Activated CD8-positive, alpha-beta T cell treated with anti-CD3 and anti-CD28 coated beads for 36 hours (primary cell): Measurements from ENCODE around the gene ZBTB45. TPM values are rescaled to one million over a fixed set of nuclear protein-coding genes. Genes with fewer than 3 reads are reported as not detected.

ENCODE experiments used
- ATAC-seq: fragments of 200-7000 bp; cut with Tn5 transposase; one replicate; pipeline ENCODE4 v1.10.0; 2021; ENCODE audit warnings: mild to moderate bottlenecking, moderate library complexity
- CTCF ChIA-PET: fragments of 350-600 bp; sonication (Branson Sonifier 250); formaldehyde crosslinking; loops from one replicate; lab custom pipeline; 2021; ENCODE audit warnings: antibody characterized with exemption; lab: Charles Lee
- POLR2A ChIA-PET: fragments of 350-600 bp; sonication (Branson Sonifier 250); formaldehyde crosslinking; loops from one replicate; lab custom pipeline; 2021; ENCODE audit warnings: antibody characterized with exemption; lab: Charles Lee
- DNase-seq: peaks from one replicate; pipeline ENCODE4 v3.0.0-alpha.2; 2020
- H3K27ac Mint-ChIP-seq: one replicate; pipeline ENCODE4 v1.8.0; 2021; ENCODE audit warnings: mild to moderate bottlenecking, mixed read lengths
- H3K27me3 Mint-ChIP-seq: one replicate; pipeline ENCODE4 v1.8.0; 2021; ENCODE audit warnings: mixed read lengths
- H3K36me3 Mint-ChIP-seq: one replicate; pipeline ENCODE4 v1.8.0; 2021; ENCODE audit warnings: low read depth, mixed read lengths
- H3K4me1 Mint-ChIP-seq: one replicate; pipeline ENCODE4 v1.8.0; 2021; ENCODE audit warnings: low read depth, mixed read lengths
- H3K4me3 Mint-ChIP-seq: one replicate; pipeline ENCODE4 v1.8.0; 2021; ENCODE audit warnings: mild to moderate bottlenecking, moderate library complexity, mixed read lengths
- H3K9me3 Mint-ChIP-seq: one replicate; pipeline ENCODE4 v1.8.0; 2021; ENCODE audit warnings: mixed read lengths
- intact Hi-C: fragments of 100-400 bp; cut with micrococcal nuclease; formaldehyde crosslinking; loops from one replicate; pipeline ENCODE4 v1.10.0; 2022
- total RNA-seq, 2 experiments: library from RNA; stranded (reverse); gene quantifications; one replicate each; pipeline ENCODE4 v1.2.3, GENCODE V29; 2021
- TF ChIP-seq, protein P1 (sequence below): fragments of 200-600 bp; IDR thresholded peaks from one replicate; pipeline ENCODE4 v1.8.0; 2022; ENCODE audit warnings: antibody characterized with exemption, mild to moderate bottlenecking

ZBTB45 gene
- total RNA-seq, 2 experiments from 2014 or later, result 7.4 to 7.9 TPM

DNA sequence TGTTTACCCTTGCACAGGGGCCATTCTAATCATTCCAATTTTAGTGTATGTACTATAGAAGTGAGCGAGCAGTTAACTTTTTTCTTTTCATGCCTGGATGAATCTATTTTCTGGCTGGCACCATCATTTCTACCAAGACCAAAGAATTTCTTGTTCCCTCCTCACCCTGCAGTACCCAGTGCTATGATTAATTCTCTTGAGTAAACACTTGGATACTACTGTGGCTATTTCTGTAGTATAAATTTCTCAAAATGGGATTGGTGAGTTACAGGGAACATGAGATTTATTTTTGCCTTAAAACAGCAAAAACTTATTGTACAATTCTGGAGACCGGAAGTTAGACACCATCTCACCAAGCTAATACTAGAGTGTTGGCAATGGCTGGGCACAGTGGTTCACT, 35.8 kb downstream of the ZBTB45 start:
- Mint-ChIP-seq H3K4me1 (no peaks in the 10 kb centered on the region), H3K27ac (no peak overlapping the region), H3K4me3 (no peak overlapping the region), H3K9me3 (no peaks in the 10 kb centered on the region), H3K36me3 (peaks cover 6% of the 10 kb centered on the region), H3K27me3 (no peaks in the 10 kb centered on the region)
- ChIA-PET CTCF (no interaction called here), POLR2A (no interaction called here)
- TF ChIP-seq, protein P1, sequence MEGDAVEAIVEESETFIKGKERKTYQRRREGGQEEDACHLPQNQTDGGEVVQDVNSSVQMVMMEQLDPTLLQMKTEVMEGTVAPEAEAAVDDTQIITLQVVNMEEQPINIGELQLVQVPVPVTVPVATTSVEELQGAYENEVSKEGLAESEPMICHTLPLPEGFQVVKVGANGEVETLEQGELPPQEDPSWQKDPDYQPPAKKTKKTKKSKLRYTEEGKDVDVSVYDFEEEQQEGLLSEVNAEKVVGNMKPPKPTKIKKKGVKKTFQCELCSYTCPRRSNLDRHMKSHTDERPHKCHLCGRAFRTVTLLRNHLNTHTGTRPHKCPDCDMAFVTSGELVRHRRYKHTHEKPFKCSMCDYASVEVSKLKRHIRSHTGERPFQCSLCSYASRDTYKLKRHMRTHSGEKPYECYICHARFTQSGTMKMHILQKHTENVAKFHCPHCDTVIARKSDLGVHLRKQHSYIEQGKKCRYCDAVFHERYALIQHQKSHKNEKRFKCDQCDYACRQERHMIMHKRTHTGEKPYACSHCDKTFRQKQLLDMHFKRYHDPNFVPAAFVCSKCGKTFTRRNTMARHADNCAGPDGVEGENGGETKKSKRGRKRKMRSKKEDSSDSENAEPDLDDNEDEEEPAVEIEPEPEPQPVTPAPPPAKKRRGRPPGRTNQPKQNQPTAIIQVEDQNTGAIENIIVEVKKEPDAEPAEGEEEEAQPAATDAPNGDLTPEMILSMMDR, result no peak
- intact Hi-C loops, result no loop called here
- ATAC-seq (no peak), DNase-seq (no peak)

DNA sequence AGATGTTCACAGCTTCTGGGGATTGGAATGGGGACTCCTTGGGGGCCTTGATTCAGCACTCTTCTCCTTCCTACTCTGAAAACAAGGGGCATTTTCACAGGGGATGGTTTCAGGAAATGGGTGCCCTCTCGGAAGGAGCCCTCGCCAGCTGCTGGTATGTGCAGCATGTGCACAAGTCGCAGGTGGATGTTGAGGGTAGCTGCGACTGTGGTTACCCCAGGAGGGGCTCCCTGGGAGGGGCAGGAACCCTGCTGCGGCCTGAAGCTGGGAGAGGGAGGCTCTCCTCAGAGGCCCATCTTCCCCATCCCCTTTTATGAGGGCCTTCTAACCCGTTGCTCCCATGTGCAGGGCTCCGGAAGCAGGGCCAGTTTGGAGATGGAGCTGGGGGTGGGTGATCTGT, 37.2 kb downstream of the ZBTB45 start:
- Mint-ChIP-seq H3K36me3 (peaks cover 6% of the 10 kb centered on the region), H3K27me3 (no peaks in the 10 kb centered on the region), H3K27ac (no peak overlapping the region), H3K9me3 (no peaks in the 10 kb centered on the region), H3K4me1 (peaks cover 3% of the 10 kb centered on the region), H3K4me3 (no peak overlapping the region)
- DNase-seq (no peak), ATAC-seq (no peak)
- TF ChIP-seq, protein P1, result no peak
- intact Hi-C loops, result no loop called here
- POLR2A ChIA-PET, result no interaction called here
- CTCF ChIA-PET, result no interaction called here

DNA sequence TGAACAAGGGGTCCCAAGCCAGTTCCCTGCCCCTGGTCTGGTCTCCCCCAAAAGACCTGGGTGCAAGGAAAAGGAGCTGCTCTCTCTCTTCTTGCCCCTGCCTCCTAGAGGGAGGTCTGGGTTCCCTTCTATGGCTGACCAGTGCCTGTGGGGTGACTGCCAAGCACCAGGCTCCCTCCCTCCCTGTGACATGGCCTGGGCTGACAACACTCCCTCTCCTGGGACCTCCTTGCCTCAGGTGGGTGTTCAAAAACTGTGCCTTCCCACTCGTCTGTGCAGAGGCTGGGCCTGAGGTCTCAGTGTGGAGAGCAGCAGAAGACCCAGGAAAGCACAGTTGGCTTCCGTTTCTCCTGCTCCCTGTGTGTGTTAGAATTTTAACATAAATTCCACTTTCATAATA, 38.8 kb downstream of the ZBTB45 start:
- DNase-seq (no peak), ATAC-seq (no peak)
- no peak overlapping the region for H3K27ac Mint-ChIP-seq
- CTCF ChIA-PET, result interaction anchor here (1.4 kb wide), 1 partner anchor 33 kb away, joined by 4 read pairs; no protein-coding TSS in a partner anchor
- no peak overlapping the region for H3K4me3 Mint-ChIP-seq
- peaks cover 6% of the 10 kb centered on the region for H3K36me3 Mint-ChIP-seq
- POLR2A ChIA-PET, result interaction anchor here (0.7 kb wide), 1 partner anchor 179 kb away, joined by 3 read pairs; no protein-coding TSS in a partner anchor
- intact Hi-C loops, result no loop called here
- no peaks in the 10 kb centered on the region for H3K9me3 Mint-ChIP-seq
- H3K4me1 Mint-ChIP-seq, result peaks cover 11% of the 10 kb centered on the region
- no peaks in the 10 kb centered on the region for H3K27me3 Mint-ChIP-seq
- TF ChIP-seq, protein P1, result no peak

DNA sequence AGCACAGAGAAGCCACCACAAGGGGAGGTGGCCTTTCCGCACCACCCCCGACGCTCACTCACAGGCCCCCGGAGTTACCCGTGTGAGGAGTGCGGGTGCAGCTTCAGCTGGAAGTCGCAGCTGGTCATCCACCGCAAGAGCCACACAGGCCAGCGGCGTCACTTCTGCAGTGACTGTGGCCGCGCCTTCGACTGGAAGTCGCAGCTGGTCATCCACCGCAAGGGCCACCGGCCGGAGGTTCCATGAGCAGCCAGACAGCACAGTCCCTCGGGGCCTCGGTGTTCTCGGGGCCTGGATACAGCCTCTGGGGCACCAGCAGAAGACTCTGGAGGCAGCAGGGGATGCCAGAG, 39.2 kb downstream of the ZBTB45 start:
- no peak for DNase-seq
- CTCF ChIA-PET, result interaction anchor here (1.4 kb wide), 1 partner anchor 34 kb away, joined by 4 read pairs; no protein-coding TSS in a partner anchor
- no peaks in the 10 kb centered on the region for H3K9me3 Mint-ChIP-seq
- H3K27ac Mint-ChIP-seq, result no peak overlapping the region
- POLR2A ChIA-PET, result no interaction called here
- intact Hi-C loops, result no loop called here
- ATAC-seq, result no peak
- peaks cover 6% of the 10 kb centered on the region for H3K36me3 Mint-ChIP-seq
- no peak overlapping the region for H3K4me3 Mint-ChIP-seq
- peaks cover 12% of the 10 kb centered on the region for H3K4me1 Mint-ChIP-seq
- TF ChIP-seq, protein P1, result no peak
- H3K27me3 Mint-ChIP-seq, result no peaks in the 10 kb centered on the region

- POLR2A ChIA-PET, result interaction anchor here (1.9 kb wide), 1 partner anchor 40 kb away, joined by 5 read pairs; the partner anchor contains the start of gene ZBTB45
Measured at GRCh38 chr19:58479736-58480480, 39.7 kb downstream of the ZBTB45 start.

More at GRCh38 chr19:58479736-58480480, 39.7 kb downstream of the ZBTB45 start:
- Mint-ChIP-seq H3K27ac (no peak overlapping the region), H3K9me3 (no peaks in the 10 kb centered on the region), H3K36me3 (peaks cover 6% of the 10 kb centered on the region), H3K4me3 (no peak overlapping the region), H3K27me3 (no peaks in the 10 kb centered on the region), H3K4me1 (peaks cover 17% of the 10 kb centered on the region)
- CTCF ChIA-PET, result interaction anchor here (1.4 to 2.2 kb wide), 2 partner anchors 34 to 40 kb away, joined by 4 to 7 read pairs; partner anchors contain the start of gene ZBTB45
- DNase-seq (no peak), ATAC-seq (no peak)
- TF ChIP-seq, protein P1, result no peak
- intact Hi-C loops, result no loop called here
